HepG2 (cell line): ENCODE results near the gene DAAM2. TPM values are rescaled to one million over a fixed set of nuclear protein-coding genes. Genes with fewer than 3 reads are reported as not detected.

Experiments
- ATAC-seq: fragments of 200-7000 bp; cut with Tn5 transposase; 3 replicates; pipeline ENCODE4 v1.9.1; 2020; ENCODE audit warnings: mild to moderate bottlenecking, moderate library complexity
- BruUV-seq: library from RNA; stranded (reverse); fragments of 400-500 nt; replicated peaks from 2 replicates; lab custom pipeline; 2021; lab: Mats Ljungman, UMichigan
- CTCF ChIA-PET: fragments of 300-600 bp; formaldehyde crosslinking; extraction: SDS; loops from one replicate; lab custom pipeline; 2021; ENCODE audit warnings: low total read pairs, inconsistent platforms, low intra/inter-chr PET ratio; lab: Yijun Ruan, JAX
- POLR2A ChIA-PET: fragments of 350-600 bp; sonication (Branson Sonifier 250); formaldehyde crosslinking; loops from one replicate; lab custom pipeline; 2020; ENCODE audit warnings: antibody characterized with exemption, inconsistent platforms; lab: Yijun Ruan, JAX
- DNase-seq: peaks from one replicate; pipeline ENCODE4 v3.0.0-alpha.2; 2015; ENCODE audit warnings: low spot score
- FAIRE-seq: peaks from 3 replicates; lab custom pipeline; 2011; peaks lifted over from hg19 to GRCh38; lab: Jason Lieb, UNC
- H2AFZ ChIP-seq: one replicate; pipeline ENCODE4 v1.6.1; 2011; ENCODE audit warnings: low read length, inconsistent platforms
- H3K27ac ChIP-seq: fragments of 300-600 bp; 3 replicates; pipeline ENCODE4 v1.8.0; 2011; ENCODE audit warnings: mixed run types, mild to moderate bottlenecking, mixed read lengths, low read length, inconsistent platforms; ENCODE audit not compliant: insufficient read depth; ENCODE audit errors: extremely low read length
- H3K27me3 ChIP-seq, 2 experiments: fragments of 200-600 bp in 1 of 2; 2 replicates in 1 of 2; 3 replicates in 1 of 2; pipeline versions ENCODE4 v1.6.0 to v1.8.0; 2011; ENCODE audit warnings: low read length in 2 of 2, mild to moderate bottlenecking in 2 of 2, moderate library complexity in 2 of 2, inconsistent platforms in 1 of 2; ENCODE audit not compliant: insufficient read depth in 2 of 2, control insufficient read depth in 1 of 2
- H3K36me3 ChIP-seq, 2 experiments: fragments of 200-600 bp in 1 of 2; replicated peaks in 1 of 2; 2 replicates in 1 of 2; 3 replicates in 1 of 2; pipeline versions ENCODE4 v1.5.1 to v1.8.0; 2011; ENCODE audit warnings: low read length in 2 of 2, inconsistent platforms in 1 of 2; ENCODE audit not compliant: insufficient read depth in 2 of 2, control insufficient read depth in 1 of 2
- H3K4me1 ChIP-seq: 2 replicates; pipeline ENCODE4 v1.5.1; 2012; ENCODE audit warnings: low read length, inconsistent platforms; ENCODE audit not compliant: insufficient read depth
- H3K4me2 ChIP-seq: 2 replicates; pipeline ENCODE4 v1.6.0; 2011; ENCODE audit warnings: low read depth, low read length, inconsistent platforms
- H3K4me3 ChIP-seq, 3 experiments: fragments of 200-600 bp in 1 of 3; sonication (generic), shearing (Covaris generic) in 1 of 3; replicated peaks in 1 of 3; 2 replicates each; pipeline ENCODE4 v1.5.1; 2011 to 2016; ENCODE audit warnings: low read length in 3 of 3, inconsistent platforms in 2 of 3, low read depth in 2 of 3, mild to moderate bottlenecking in 2 of 3, control low read depth in 1 of 3, mixed read lengths in 1 of 3; ENCODE audit not compliant: insufficient read depth in 1 of 3
- H3K79me2 ChIP-seq: one replicate; pipeline ENCODE4 v1.6.1; 2011; ENCODE audit warnings: low read length, inconsistent platforms; ENCODE audit not compliant: insufficient read depth
- H3K9ac ChIP-seq: 2 replicates; pipeline ENCODE4 v1.6.0; 2011; ENCODE audit warnings: mild to moderate bottlenecking, low read depth, low read length, inconsistent platforms; ENCODE audit not compliant: insufficient read depth
- H3K9me3 ChIP-seq: 2 replicates; pipeline ENCODE4 v1.5.1; 2012; ENCODE audit warnings: mild to moderate bottlenecking, low read length
- H4K20me1 ChIP-seq: 2 replicates; pipeline ENCODE4 v1.6.0; 2011; ENCODE audit warnings: inconsistent platforms, mild to moderate bottlenecking, low read length, moderate library complexity; ENCODE audit not compliant: insufficient read depth
- BRF2 ChIP-seq: sonication (generic); formaldehyde crosslinking; IDR thresholded peaks from 2 replicates; pipeline ENCODE4 v1.8.1; 2022; ENCODE audit warnings: mild to moderate bottlenecking, missing genetic modification reagents
- CCDC6 ChIP-seq: sonication (generic); formaldehyde crosslinking; IDR thresholded peaks from 2 replicates; pipeline ENCODE4 v1.8.1; 2022; ENCODE audit warnings: mild to moderate bottlenecking, missing genetic modification reagents, moderate library complexity
- FOXK2 ChIP-seq: fragments of 450-650 bp; IDR thresholded peaks from 2 replicates; pipeline ENCODE4 v1.6.1; 2016
- JUN ChIP-seq: sonication (generic); formaldehyde crosslinking; IDR thresholded peaks from 2 replicates; pipeline ENCODE4 v1.4.0; 2020; ENCODE audit warnings: mild to moderate bottlenecking, missing genetic modification reagents
- NR2F6 ChIP-seq, 2 experiments: IDR thresholded peaks; 2 replicates each; pipeline ENCODE4 v1.6.1; 2016; ENCODE audit warnings: antibody characterized with exemption in 1 of 2, mild to moderate bottlenecking in 1 of 2
- SIN3A ChIP-seq: IDR thresholded peaks from 2 replicates; pipeline ENCODE4 v1.6.1; 2011; ENCODE audit warnings: low read depth, mild to moderate bottlenecking, control low read depth, low read length, borderline replicate concordance
- SSRP1 ChIP-seq: IDR thresholded peaks from 2 replicates; pipeline ENCODE4 v1.6.1; 2016; ENCODE audit warnings: control low read depth
- XRCC5 ChIP-seq: fragments of 200-400 bp; formaldehyde crosslinking; optimal IDR thresholded peaks from 2 replicates; pipeline ENCODE3; 2017; ENCODE audit warnings: mild to moderate bottlenecking, low read length
- ZBTB7A ChIP-seq: sonication (generic); formaldehyde crosslinking; IDR thresholded peaks from 2 replicates; pipeline ENCODE4 v1.8.0; 2022; ENCODE audit warnings: mild to moderate bottlenecking, missing genetic modification reagents
- ZFP90 ChIP-seq: sonication (generic); formaldehyde crosslinking; IDR thresholded peaks from 2 replicates; pipeline ENCODE4 v1.8.0; 2022; ENCODE audit warnings: missing genetic modification reagents, mild to moderate bottlenecking, inconsistent platforms, borderline replicate concordance
- ZNF556 ChIP-seq: sonication (generic); formaldehyde crosslinking; IDR thresholded peaks from 2 replicates; pipeline ENCODE4 v1.4.0; 2020; ENCODE audit warnings: mild to moderate bottlenecking, missing genetic modification reagents, borderline replicate concordance
- ZNF577 ChIP-seq: sonication (generic); formaldehyde crosslinking; IDR thresholded peaks from 2 replicates; pipeline ENCODE4 v1.4.0; 2020; ENCODE audit warnings: mild to moderate bottlenecking, low read depth, missing genetic modification reagents, borderline replicate concordance
- ZNF740 ChIP-seq: sonication (generic); formaldehyde crosslinking; IDR thresholded peaks from 2 replicates; pipeline ENCODE4 v1.4.0; 2020; ENCODE audit warnings: missing genetic modification reagents
- ZNF841 ChIP-seq: sonication (generic); formaldehyde crosslinking; IDR thresholded peaks from 2 replicates; pipeline ENCODE4 v1.8.1; 2023; ENCODE audit warnings: missing genetic modification reagents, borderline replicate concordance
- WGBS: methylation state at CpG from one replicate; pipeline ENCODE4 v1.1.6; 2017; ENCODE audit warnings: low lambda C conversion rate; 5-methylcytosine and 5-hydroxymethylcytosine counted together
- in situ Hi-C: cut with HindIII; loops from 2 replicates; pipeline ENCODE4 v1.10.0; 2017; ENCODE audit warnings: low pct_unique_long_range_greater_than_20kb; ENCODE audit not compliant: extremely low pct_ligation_motif_present
- intact Hi-C: fragments of 100-400 bp; cut with micrococcal nuclease; formaldehyde crosslinking; loops from one replicate; pipeline ENCODE4 v1.10.0; 2022; ENCODE audit not compliant: unreplicated experiment
- polyA plus RNA-seq, 8 experiments: library from polyadenylated mRNA; depleted of rRNA in 3 of 8; stranded (reverse) in 7 of 8; unstranded in 1 of 8; fragments of >200 nt; fragmentation: Illumina TruSeq in 4 of 8; extraction: Trizol in 4 of 8; gene quantifications; 2 replicates each; pipeline versions ENCODE4 v1.2.1 to v1.2.3, GENCODE V29; 2011 to 2016; ENCODE audit warnings: low read depth in 4 of 8, missing spikeins in 1 of 8, mixed read lengths in 1 of 8; ENCODE audit not compliant: insufficient read depth in 1 of 8
- total RNA-seq, 5 experiments: library from RNA; depleted of rRNA; stranded (reverse); fragments of >200 nt; fragmentation: Illumina TruSeq; extraction: Trizol; gene quantifications; 2 replicates each; pipeline ENCODE4 v1.2.3, GENCODE V29; 2016; ENCODE audit warnings: low read depth in 1 of 5
- TF ChIP-seq, protein P1 (sequence below): sonication (generic); formaldehyde crosslinking; IDR thresholded peaks from 2 replicates; pipeline ENCODE4 v1.4.0; 2020; ENCODE audit warnings: missing genetic modification reagents; ENCODE audit errors: not compliant biosample characterization
- TF ChIP-seq, protein P2 (sequence below): sonication (generic); formaldehyde crosslinking; IDR thresholded peaks from 2 replicates; pipeline ENCODE4 v1.4.0; 2020; ENCODE audit warnings: missing genetic modification reagents, mild to moderate bottlenecking, borderline replicate concordance

The DAAM2 gene
- total and polyA plus RNA-seq, 2 of the 13 experiments (the other 11 are each of a cell fraction or from before 2014, with no cell fraction given) = 0.01 TPM; not detected in 1

GRCh38 chr6:39785281-39785680 is 6.9 kb upstream of the DAAM2 start:
- Histone ChIP-seq H3K27ac (no peak overlapping the region), H3K36me3 (no peaks in the 10 kb centered on the region), H3K4me2 (no peak overlapping the region), H3K4me1 (no peaks in the 10 kb centered on the region), H4K20me1 (no peaks in the 10 kb centered on the region), H3K4me3 (no peak overlapping the region), H3K9me3 (no peaks in the 10 kb centered on the region), H2AFZ (no peak overlapping the region), H3K79me2 (no peaks in the 10 kb centered on the region), H3K27me3 (no peaks in the 10 kb centered on the region), H3K9ac (no peak overlapping the region)
- intact Hi-C loops (no loop called here), in situ Hi-C loops (no loop called here)
- 13% methylated on average over 2 of the region's 2 CpGs for WGBS
- FAIRE-seq (no peak), DNase-seq (no peak), ATAC-seq (no peak)
- POLR2A ChIA-PET = no interaction called here
- no TSS peak for BruUV-seq
- TF ChIP-seq BRF2 (CRISPR knock-in tag) (no peak), ZNF556 (CRISPR knock-in tag) (no peak), XRCC5 (no peak), ZFP90 (no peak), SSRP1 (CRISPR knock-in tag) (no peak), CCDC6 (CRISPR knock-in tag) (no peak), ZNF841 (CRISPR knock-in tag) (no peak), FOXK2 (no peak), NR2F6 (IDR thresholded peaks at IDR 0.05) (no peak), NR2F6 (CRISPR knock-in tag; IDR thresholded peaks at IDR 0.05) (no peak), ZBTB7A (CRISPR knock-in tag) (no peak), ZNF577 (CRISPR knock-in tag) (no peak), ZNF740 (CRISPR knock-in tag) (no peak), JUN (no peak), SIN3A (no peak)
- TF ChIP-seq, protein P1, sequence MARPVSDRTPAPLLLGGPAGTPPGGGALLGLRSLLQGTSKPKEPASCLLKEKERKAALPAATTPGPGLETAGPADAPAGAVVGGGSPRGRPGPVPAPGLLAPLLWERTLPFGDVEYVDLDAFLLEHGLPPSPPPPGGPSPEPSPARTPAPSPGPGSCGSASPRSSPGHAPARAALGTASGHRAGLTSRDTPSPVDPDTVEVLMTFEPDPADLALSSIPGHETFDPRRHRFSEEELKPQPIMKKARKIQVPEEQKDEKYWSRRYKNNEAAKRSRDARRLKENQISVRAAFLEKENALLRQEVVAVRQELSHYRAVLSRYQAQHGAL (CRISPR knock-in tag) = no peak
- TF ChIP-seq, protein P2, sequence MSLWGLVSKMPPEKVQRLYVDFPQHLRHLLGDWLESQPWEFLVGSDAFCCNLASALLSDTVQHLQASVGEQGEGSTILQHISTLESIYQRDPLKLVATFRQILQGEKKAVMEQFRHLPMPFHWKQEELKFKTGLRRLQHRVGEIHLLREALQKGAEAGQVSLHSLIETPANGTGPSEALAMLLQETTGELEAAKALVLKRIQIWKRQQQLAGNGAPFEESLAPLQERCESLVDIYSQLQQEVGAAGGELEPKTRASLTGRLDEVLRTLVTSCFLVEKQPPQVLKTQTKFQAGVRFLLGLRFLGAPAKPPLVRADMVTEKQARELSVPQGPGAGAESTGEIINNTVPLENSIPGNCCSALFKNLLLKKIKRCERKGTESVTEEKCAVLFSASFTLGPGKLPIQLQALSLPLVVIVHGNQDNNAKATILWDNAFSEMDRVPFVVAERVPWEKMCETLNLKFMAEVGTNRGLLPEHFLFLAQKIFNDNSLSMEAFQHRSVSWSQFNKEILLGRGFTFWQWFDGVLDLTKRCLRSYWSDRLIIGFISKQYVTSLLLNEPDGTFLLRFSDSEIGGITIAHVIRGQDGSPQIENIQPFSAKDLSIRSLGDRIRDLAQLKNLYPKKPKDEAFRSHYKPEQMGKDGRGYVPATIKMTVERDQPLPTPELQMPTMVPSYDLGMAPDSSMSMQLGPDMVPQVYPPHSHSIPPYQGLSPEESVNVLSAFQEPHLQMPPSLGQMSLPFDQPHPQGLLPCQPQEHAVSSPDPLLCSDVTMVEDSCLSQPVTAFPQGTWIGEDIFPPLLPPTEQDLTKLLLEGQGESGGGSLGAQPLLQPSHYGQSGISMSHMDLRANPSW = no peak
- CTCF ChIA-PET = no interaction called here
